Right lobe of liver (tissue), 6 donors: ENCODE measurements around the gene KHDRBS2. TPM values are rescaled to one million over a fixed set of nuclear protein-coding genes. Genes with fewer than 3 reads are reported as not detected.

Source experiments
- ATAC-seq, 4 donors: fragments of 200-7000 bp; cut with Tn5 transposase; one replicate each; pipeline ENCODE4 v1.9.1; 2020; ENCODE audit warnings: mild to moderate bottlenecking in 4 of 4, moderate library complexity in 4 of 4
- DNase-seq, 3 donors: peaks; one replicate each; pipeline ENCODE4 v3.0.0-alpha.2; 2020
- H3K27ac ChIP-seq, 3 donors: fragments of 200-600 bp; one replicate each; pipeline ENCODE4 v1.8.0; 2022
- H3K27me3 ChIP-seq, 2 donors: fragments of 200-600 bp; one replicate each; pipeline ENCODE4 v1.8.0; 2022
- H3K36me3 ChIP-seq, 4 donors: fragments of 200-600 bp; sonication (generic) in 1 of 4; one replicate each; pipeline versions ENCODE4 v1.5.1 to v1.8.0; 2017 to 2022; ENCODE audit warnings: control low read depth in 1 of 4
- H3K4me1 ChIP-seq, 4 donors: fragments of 200-600 bp; sonication (generic) in 1 of 4; one replicate each; pipeline versions ENCODE4 v1.5.1 to v1.8.0; 2017 to 2022; ENCODE audit warnings: control low read depth in 1 of 4
- H3K4me3 ChIP-seq, 3 donors: fragments of 200-600 bp; one replicate each; pipeline ENCODE4 v1.8.0; 2022
- H3K9me3 ChIP-seq, 4 donors: fragments of 200-600 bp; sonication (generic) in 1 of 4; one replicate each; pipeline versions ENCODE4 v1.5.1 to v1.8.0; 2017 to 2022; ENCODE audit warnings: control low read depth in 1 of 4
- POLR2A ChIP-seq: fragments of 450-650 bp; IDR thresholded peaks from one replicate; pipeline ENCODE4 v1.6.1; 2017; ENCODE audit warnings: antibody characterized with exemption, mild to moderate bottlenecking
- WGBS: methylation state at CpG from one replicate; pipeline ENCODE4 v1.1.6; 2018; ENCODE audit warnings: low coverage, low lambda C conversion rate; ENCODE audit not compliant: insufficient coverage; ENCODE audit errors: missing lambda C conversion rate; 5-methylcytosine and 5-hydroxymethylcytosine counted together
- intact Hi-C, 2 donors: fragments of 100-400 bp; cut with DNase I; formaldehyde crosslinking; loops; one replicate each; pipeline versions ENCODE4 v1.11.2 to v1.14.1; 2022
- total RNA-seq, 6 experiments: library from RNA; depleted of rRNA in 2 of 6; stranded (reverse); fragments of >200 nt in 2 of 6; fragmentation: NEBNext Ultra II Directional in 3 of 6; extraction: Animal tissue kit (Norgen Biotek cat#: 25700) in 3 of 6; gene quantifications; one replicate each; pipeline versions ENCODE4 v1.1.0 to v1.2.4, GENCODE V29; 2016 to 2023
- TF ChIP-seq, protein P1 (sequence below), 4 donors: fragments of 200-600 bp in 3 of 4; fragments of 450-650 bp in 1 of 4; IDR thresholded peaks; one replicate each; pipeline versions ENCODE4 v1.5.1 to v1.8.0; 2016 to 2022; ENCODE audit warnings: antibody characterized with exemption in 4 of 4, mild to moderate bottlenecking in 2 of 4
- donor health status: DM: no; HTN: yes; CAD: no.
- donor health status: DM: no; HTN: no; CAD: no.
- donor health status: DM: no; HTN: no; CAD: no.
- donor health status: DM: no; HTN: yes; CAD: no.
- donor health status: DM: no; HTN: yes; CAD: no.

The KHDRBS2 gene
- total RNA-seq, 6 experiments from 2014 or later: 0.43 TPM; not detected in 5

DNA sequence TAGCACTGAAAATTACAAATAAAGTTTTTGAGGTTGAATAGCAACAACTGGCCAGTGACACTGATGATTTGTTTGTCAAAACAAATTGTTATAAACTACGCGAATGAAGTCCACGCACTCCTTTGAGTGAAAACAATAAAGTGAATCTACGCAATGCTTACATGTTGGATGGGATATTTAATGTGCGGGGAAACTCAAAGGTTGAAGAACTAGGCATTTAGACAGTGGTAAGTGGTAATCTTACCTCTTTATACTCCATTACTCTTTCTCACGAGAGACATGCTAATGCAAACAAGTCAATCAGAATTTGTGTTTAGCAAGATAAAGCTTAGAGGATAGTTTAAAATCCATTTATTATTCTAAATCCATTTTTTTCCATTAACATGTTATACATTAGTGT, 606.4 kb downstream of the KHDRBS2 start:
- H3K27ac ChIP-seq: no peak overlapping the region
- TF ChIP-seq, protein P1, sequence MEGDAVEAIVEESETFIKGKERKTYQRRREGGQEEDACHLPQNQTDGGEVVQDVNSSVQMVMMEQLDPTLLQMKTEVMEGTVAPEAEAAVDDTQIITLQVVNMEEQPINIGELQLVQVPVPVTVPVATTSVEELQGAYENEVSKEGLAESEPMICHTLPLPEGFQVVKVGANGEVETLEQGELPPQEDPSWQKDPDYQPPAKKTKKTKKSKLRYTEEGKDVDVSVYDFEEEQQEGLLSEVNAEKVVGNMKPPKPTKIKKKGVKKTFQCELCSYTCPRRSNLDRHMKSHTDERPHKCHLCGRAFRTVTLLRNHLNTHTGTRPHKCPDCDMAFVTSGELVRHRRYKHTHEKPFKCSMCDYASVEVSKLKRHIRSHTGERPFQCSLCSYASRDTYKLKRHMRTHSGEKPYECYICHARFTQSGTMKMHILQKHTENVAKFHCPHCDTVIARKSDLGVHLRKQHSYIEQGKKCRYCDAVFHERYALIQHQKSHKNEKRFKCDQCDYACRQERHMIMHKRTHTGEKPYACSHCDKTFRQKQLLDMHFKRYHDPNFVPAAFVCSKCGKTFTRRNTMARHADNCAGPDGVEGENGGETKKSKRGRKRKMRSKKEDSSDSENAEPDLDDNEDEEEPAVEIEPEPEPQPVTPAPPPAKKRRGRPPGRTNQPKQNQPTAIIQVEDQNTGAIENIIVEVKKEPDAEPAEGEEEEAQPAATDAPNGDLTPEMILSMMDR (IDR thresholded peaks at IDR 0.05): no peak
- no peak for TF ChIP-seq POLR2A
- no peaks in the 10 kb centered on the region for H3K9me3 ChIP-seq
- intact Hi-C loops: no loop called here
- no peak for DNase-seq
- no peak for ATAC-seq
- no peaks in the 10 kb centered on the region for H3K27me3 ChIP-seq
- H3K36me3 ChIP-seq: no peaks in the 10 kb centered on the region
- H3K4me3 ChIP-seq: no peak overlapping the region
- no peaks in the 10 kb centered on the region for H3K4me1 ChIP-seq
- 67% methylated on average over 6 of the region's 6 CpGs for WGBS

GRCh38 chr6:61675734-61676133, 610.3 kb downstream of the KHDRBS2 start:
- no peaks in the 10 kb centered on the region for H3K27me3 ChIP-seq
- no peak for TF ChIP-seq POLR2A
- TF ChIP-seq, protein P1 (IDR thresholded peaks at IDR 0.05): no peak
- H3K27ac ChIP-seq: no peak overlapping the region
- intact Hi-C loops: no loop called here
- 52% methylated on average over 2 of the region's 2 CpGs for WGBS
- no peak overlapping the region for H3K4me3 ChIP-seq
- DNase-seq: no peak
- no peaks in the 10 kb centered on the region for H3K9me3 ChIP-seq
- ATAC-seq: no peak
- no peaks in the 10 kb centered on the region for H3K4me1 ChIP-seq
- no peaks in the 10 kb centered on the region for H3K36me3 ChIP-seq

- DNase-seq: no peak
Observed at GRCh38 chr6:61649845-61650244, 636.2 kb downstream of the KHDRBS2 start.

DNA sequence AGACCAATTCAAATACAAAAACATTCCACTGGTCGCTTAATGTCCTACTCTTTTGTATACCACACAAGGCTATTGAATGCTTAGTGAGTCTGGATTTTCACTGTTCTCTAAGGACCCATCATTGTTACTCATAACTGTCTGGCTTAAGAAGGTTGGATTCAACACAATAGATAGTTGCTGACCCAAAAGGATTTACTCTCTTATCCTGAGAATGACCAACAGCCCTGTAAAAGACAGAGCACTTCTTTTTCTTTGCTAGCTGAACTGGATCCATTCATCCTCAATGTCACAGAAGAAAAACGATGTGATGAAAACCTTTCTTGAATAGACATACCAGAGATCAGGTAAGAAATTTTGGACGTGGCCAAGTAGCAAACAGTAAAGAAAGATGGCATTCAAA, 645.6 kb downstream of the KHDRBS2 start:
- H3K4me3 ChIP-seq: no peak overlapping the region
- H3K9me3 ChIP-seq: no peaks in the 10 kb centered on the region
- no peak for DNase-seq
- H3K27me3 ChIP-seq: no peaks in the 10 kb centered on the region
- no peaks in the 10 kb centered on the region for H3K4me1 ChIP-seq
- TF ChIP-seq POLR2A: no peak
- no peak for ATAC-seq
- no peaks in the 10 kb centered on the region for H3K36me3 ChIP-seq
- intact Hi-C loops: no loop called here
- WGBS: 29% methylated on average over 3 of the region's 3 CpGs
- no peak overlapping the region for H3K27ac ChIP-seq

More at GRCh38 chr6:61649845-61650244, 636.2 kb downstream of the KHDRBS2 start:
- Histone ChIP-seq H3K27ac (no peak overlapping the region), H3K36me3 (no peaks in the 10 kb centered on the region), H3K9me3 (no peaks in the 10 kb centered on the region), H3K4me3 (no peak overlapping the region), H3K4me1 (no peaks in the 10 kb centered on the region), H3K27me3 (no peaks in the 10 kb centered on the region)
- TF ChIP-seq POLR2A: no peak
- TF ChIP-seq, protein P1 (IDR thresholded peaks at IDR 0.05): no peak
- 40% methylated on average over 1 of the region's 1 CpG for WGBS
- intact Hi-C loops: no loop called here
- no peak for ATAC-seq
